Activated T-helper 9 cell treated with anti-CD3 and anti-CD28 coated beads, Interleukin-2, amount 50 U/mL, for 16 hours (primary cell): ENCODE data around the gene APP.
"Not testable (repeated sequence)": the region's sequence is repeated elsewhere in the genome, so short reads cannot be mapped to it uniquely, and the experiment has no call there.

Source experiments
- DNase-seq: peaks from one replicate; pipeline ENCODE4 v3.0.0-alpha.2; 2020; ENCODE audit warnings: low read depth

Gene APP

DNA sequence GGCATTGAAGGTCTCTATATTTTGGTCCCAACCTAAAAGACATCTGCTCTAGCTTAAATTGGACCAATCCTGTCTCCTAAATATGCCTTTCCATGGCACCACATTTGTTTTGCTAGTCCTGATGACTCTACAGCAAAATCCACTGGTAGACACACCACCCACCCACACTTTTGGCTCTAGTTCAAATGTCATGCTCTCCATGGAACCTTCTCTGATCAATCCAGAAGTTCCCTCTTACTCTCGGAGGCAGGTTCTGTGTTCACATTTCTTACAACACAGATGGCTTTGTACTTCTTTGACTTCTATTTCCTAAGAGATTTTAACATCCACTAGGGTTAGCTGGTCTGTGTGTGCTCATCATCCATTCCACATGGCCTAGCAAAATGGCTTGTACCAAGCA lies 151.3 kb downstream of the APP start:
- DNase-seq: no peak

DNA sequence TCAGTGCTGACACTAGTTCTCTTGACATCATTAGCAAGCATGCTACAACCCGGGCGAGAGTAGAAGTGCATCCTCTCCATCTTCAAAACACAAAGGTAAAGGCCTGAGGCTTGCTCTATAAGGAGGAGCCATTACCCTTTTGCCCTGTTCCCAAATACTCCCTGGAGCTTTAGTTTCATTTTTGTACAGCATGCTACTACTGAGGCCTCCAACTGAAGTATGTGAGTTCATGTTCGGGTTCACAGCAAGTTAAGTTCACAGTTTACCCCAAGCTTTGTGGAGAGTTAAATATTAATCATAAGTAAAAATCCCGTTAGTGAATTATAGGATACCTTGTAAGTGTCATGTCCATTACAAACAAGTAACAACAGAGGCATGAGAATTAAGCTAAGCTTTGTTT lies 156.6 kb downstream of the APP start:
- no peak for DNase-seq

DNA sequence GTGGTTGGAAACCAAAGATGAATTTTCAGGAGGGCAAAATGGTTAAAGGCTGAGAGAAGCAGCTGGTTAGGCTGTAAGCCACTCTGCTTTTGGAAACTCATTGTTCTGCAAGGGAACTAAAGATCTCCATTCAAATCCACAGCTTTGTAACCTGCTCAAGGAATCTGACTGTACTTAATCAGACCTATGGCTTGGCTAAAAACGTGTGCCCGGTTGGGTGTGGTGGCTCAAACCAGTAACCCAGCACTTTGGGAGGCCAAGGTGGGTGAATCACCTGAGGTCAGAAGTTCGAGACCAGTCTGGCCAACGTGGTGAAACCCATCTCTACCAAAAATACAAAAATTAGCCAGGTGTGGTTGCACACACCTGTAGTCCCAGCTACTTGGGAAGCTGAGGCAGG lies 158.1 kb downstream of the APP start:
- not testable (repeated sequence) for DNase-seq

DNA sequence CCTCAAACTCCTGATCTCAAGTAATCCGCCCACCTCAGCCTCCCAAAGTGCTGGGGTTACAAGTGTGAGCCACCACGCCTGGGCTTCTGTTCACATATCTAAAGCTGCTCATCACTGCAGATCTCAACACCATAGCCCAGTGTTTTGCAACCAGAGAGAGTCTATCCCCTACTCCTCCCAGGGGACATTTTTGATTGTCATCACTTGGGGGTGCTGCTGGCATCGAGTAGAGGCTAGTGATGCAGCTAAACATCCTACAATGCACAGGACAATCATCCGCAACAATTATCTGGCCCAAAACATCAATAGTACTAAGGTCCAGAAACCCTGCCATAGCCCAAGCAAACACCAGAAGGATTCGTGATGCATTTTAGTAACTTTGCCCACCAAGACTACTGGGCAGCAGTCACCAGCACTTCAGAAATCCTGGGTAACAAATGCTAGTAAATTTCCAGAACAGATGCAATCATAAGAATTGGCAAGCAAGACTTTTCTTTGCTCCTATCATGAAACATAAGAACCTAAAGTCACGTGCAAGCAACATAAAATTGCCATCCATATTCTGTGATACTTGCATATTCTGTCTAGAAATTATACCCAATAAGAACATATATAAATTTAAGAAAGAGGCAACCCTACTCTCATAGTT lies 159.2 kb downstream of the APP start:
- no peak for DNase-seq

DNA sequence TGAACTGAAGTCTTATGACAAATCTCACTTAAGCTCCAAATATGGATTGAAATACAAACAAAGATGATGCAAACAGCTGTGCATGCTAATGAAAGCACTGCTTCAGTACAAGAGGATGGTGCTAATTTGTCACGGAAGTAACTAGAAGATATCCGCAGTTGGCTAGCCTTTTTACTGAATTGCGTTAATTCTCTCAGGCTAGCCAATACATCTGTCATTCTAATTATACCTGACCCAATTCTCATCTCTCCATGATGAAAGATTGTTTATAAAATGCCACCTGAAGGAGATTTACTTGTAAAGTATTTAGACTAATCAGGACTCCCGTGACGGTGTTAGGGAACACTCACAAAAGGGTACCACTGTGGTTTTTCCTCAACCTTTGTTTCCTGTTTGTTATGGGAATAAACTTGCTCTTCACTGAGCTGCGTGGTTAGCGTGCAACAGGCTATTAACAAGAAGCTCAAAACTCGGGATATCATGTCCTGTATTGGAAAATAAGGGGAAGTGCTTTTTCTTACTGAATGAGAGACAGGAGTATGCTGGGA lies 162.5 kb downstream of the APP start:
- no peak for DNase-seq

DNA sequence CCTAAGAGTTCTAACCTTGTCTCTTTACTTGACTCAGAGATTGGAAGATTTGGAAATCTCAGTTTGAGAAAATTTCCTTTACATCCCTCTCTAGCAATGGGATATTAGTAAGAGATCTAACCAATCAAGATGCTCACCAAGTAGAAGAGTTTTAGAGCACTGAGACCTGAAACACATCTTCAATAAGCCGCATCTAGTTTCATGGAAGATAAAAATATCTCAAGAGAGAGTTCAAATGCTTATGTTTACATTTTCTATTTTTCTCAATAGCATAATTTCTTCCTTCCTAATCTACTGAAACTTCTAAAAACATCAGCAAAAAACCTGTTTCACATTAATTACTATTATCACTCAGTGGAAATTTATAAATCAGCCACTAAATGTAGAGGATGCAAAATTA lies 165.1 kb downstream of the APP start:
- no peak for DNase-seq

DNA sequence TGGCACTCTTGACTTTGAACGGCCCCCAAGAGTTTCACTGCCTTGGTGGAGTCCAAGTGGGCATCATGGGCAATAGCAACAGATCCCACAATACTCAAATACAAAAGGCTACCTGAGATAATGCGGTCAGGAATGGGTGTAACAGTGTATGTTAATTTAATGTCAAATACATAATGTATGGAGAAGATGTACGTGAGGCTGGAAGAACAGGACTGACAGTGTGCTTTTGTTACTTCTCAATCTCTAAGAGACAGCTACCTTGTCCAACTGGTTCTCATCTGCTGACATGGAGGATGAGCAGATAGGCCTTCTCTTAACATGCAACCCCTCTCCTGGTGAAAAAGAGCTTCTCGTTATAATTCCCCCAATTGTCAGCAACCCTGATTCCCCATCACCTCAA lies 167.2 kb downstream of the APP start:
- DNase-seq: no peak

DNA sequence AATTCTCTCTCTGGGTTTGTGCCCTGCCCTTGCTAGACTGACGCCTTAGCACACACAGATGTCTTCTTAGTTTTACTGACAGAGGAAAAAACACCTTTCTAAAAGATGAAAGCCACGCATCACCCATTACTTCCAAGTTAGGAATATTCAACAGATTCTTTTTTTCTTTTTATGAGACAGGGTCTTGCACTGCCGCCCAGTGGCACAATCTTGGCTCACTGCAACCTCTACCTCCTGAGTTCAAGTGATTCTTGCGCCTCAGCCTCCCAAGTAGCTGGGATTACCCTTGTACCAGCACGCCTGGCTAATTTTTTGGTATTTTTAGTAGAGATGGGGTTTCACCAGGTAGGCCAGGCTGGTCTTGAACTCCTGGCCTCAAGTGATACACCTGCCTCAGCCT lies 169.2 kb downstream of the APP start:
- no peak for DNase-seq

DNA sequence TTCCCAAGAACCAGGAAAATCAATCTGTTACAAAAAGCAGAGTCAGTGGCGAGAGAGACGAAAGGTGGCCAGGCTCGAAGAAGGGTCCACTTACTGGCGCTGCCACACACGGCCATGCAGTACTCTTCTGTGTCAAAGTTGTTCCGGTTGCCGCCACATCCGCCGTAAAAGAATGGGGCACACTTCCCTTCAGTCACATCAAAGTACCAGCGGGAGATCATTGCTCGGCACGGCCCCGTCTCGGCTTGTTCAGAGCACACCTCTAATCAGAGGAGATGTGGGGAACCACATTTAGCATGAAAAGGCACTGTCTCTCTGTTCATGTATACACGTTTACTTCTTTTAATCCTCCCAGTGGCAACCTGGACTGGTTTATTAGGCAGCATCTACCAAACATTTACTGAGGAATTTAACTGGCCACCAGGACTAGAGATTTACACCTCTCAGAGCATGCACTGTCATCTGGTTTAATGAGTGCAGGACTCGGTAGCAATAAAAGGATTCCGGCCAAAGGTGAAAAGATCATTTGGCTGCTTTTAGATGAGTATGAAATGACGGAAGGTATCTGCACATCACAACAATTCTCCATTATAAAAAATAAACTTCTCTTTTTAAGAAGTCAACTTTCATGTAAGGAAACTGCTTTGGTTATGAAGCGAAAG lies 170.5 kb downstream of the APP start:
- DNase-seq: no peak

DNA sequence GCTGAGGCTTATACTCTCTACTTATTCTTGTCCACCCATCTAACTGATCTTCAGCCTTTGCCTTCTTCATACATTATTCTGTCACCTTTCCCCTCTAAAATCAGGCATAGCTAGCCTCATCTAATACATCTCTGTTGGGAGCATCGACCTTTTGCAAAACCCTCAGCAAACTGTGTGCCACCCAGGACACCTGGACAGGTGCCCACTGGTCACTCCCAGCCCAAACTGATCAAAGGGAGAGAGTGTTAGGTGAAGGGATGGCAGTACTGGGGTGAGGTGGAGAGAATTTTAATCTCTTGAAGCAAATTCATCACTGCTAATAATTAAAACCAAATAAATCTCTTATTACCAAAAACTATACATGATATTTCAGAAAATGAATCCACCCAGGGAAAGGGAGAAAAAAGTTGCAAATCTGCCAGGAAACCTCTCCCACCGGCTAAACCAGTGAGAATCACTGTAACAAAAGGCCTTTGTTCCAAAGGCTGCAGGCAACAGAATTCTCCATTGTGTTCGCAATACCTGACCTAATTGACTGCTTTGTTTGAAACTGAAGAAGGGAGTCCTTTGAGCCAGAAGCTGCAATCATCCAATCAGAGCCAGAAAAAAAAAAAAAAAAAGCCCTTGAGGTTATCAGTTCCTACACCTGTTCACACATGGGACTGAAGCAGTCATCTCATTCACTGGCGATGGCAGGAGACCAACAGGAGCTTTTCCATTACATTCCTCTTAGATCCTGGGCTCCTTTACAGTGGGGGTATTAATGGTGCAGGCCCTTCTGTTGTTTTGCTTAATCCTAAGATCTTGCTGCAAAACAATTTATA lies 172.6 kb downstream of the APP start:
- no peak for DNase-seq

DNA sequence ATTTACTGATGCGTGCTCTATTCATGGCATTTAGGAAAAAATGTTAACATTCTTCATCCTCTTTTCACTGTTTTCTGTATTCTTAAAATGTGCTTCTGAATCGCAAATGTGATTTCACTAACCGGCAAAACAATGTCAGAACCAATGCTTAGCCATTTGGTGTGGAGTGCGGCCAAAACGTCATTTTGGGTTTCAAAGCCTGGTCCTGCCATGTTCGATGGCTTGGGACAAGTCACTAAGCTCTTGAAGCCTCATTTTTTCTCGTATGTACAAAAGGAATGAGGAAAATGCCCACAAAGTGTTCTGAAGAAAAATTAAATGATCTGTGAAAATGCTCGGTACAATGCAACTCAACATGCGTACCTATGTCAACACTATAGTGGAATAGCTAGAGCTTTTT lies 175.3 kb downstream of the APP start:
- no peak for DNase-seq

DNA sequence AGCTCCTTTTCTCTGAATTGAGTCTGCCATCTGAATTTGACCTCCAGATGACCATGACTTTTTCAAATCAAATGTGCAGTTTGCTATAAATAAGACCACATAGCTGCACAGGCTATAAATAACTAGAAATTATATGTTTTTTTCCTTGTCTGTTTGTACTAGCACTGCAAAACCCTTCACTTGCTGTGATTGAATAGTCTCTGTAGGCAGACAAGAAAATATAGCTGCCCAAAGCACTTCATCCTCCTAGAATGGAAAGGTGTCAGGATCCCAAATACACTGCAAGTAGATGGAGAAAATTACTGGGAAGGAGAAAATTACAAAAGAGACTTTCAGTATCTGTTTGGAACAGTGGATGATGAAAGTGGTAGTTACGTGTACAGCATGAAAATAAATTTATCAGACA lies 175.8 kb downstream of the APP start:
- DNase-seq: no peak

DNA sequence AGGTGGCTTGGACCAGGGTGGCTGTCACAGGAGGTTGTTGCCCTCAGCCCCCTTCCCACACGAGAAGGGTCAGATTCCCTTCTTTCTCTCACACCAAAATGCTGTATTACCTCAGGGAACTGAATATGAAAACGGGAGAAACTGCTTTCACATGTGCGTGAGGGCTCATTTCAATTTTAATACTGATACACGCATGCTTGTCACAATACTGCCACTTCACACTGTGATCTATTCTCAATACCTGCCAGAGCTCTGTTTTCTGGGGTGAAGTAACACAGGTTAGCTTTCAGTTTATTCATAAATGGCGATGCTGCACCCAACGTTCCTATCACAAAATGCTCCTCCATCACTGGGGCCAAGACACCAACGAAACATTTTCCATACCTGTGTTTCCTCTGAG lies 181.8 kb downstream of the APP start:
- DNase-seq: no peak

DNA sequence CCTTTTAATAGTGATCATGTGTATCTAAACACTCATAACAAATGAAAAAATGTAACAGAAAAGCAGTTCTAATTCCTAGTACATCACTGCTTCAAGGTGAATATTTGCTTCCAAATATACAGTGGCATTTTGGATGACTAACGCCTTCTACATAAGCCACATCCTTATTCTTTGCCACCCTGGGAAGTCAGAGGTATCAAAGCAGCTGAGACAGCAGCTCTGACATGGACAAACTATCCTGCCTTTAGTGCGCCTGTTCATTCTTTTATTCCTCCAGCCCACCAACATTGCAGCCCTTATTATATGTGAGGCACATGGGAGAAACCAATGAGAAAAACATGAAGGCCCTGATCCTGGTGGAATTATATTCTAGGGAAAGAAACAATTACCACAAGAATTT lies 183.0 kb downstream of the APP start:
- no peak for DNase-seq

DNA sequence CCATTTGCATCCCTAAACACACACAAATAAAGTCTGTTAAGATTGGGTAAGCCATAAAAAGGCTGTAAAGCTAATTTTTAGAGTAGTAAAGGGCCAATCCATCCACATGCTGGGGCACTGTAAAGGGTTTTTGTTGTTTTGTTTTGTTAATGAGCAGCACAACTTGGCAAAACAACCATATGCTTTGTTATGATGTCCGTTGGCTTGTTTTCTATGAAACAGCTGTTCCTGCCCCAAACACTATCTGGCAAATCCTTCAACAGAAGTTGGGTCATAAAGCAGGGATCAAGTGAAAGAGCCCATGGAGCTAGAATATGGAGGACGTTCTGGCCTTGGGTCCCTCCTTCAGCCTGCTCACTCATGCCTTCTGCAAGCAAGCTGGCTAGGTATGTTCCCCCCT lies 183.6 kb downstream of the APP start:
- no peak for DNase-seq

DNA sequence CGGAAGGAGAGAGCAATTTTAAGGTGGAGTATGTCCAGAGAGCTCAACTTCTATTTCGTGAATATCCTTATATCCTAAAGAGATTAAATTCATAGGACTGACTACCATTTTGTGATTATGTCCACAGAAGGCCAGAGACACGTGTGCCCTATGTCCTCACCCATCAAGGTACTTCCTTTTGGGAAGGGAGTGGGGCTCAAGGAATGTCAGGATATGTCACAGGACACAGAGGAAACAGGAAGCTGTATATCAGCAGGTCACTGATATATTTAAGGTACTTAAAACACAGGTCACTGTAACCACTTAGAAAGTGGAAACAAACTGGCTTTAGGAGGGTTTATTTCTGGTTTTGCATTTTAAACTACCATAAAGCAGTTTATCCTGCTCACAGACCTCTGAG lies 184.6 kb downstream of the APP start:
- no peak for DNase-seq

DNA sequence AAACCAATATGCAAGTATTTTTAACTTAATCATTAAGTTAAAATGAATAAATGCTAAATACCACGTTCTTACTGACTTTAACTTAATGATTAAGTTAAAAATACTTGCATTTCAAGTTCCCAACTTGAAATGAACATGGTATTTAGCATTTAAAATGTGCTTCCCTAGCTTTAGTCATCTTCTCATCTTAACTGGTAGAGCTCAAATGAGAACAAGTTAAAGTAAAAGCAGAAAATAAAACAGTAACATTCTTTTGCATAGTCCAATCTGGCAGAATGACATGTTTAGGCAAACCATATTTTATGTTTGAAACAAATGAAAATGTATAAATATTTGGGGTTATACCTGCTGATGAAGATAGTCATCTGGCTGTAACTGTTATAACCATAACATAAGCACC lies 186.0 kb downstream of the APP start:
- no peak for DNase-seq

DNA sequence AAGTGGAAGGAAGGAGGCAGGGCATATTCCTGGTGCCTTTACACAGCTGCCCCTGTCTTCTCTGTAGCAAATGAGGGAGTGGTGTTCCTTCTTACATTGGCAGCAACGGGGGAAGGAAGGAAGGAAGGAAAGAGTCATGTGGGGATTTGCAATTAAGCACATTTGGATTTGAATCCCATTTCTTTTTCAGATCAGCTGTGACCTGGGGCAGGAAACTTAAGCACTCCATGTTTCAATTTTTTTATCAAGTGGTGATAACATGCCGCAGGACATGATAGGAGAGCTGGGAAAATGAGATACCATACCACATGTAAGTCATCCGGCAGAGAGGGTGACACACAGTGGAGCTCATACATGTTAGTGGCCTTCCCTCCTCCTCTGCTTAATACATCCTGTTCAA lies 186.8 kb downstream of the APP start:
- no peak for DNase-seq

DNA sequence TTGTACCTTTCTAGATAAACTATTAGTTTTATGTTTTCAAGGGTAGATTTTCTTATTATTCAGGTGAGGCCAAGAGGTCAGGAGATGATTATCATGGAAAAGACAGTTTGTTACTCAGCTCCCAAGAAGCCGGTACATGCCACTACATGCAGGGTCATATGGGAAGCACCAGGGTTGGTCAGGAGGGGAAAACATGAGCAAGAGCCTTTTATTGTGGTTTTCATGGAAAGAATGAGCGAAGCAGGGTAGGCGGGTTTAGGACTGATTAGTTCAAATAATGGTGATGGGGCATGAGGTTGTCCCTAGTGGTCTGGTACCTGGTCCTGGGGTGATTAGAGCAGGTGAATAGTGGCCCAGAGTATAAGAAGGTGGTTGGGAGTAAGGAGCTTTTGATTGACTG lies 189.9 kb downstream of the APP start:
- no peak for DNase-seq

DNA sequence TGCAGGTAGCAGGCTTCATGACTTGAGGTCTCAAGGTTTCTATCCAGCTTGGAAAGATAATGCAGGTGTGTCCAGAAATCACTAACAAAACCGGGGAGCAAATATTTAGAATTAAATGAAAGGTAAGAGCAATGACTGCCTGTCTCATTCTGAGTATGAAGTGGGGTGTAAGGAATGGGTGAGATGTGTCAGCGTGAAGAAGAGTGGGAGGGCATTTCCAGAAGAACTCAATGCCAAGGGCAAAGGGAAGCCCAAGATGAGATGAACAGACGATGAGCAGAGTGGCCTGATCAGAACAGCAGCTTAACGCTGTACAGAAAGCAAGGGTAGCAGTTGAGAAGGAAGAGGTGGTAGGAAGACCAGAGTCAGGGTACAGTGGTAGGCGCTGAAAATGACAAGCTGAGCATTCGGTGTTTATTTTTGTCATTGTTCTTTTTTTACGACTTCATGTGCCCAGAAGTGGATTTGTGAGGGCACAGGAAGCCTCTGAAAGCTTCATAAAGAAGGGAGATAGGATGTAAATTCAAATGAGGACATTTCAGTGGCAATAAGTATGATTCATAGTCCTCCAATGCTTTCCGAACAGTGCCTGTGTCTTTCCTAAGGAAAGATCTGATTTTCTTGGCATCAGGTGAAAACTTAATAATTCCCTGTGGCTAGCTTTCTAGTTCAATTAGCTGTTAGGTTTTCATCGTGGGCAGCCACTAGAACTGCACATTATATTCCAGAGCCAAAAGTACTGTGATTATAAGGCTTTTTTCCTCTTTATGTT lies 190.5 kb downstream of the APP start:
- no peak for DNase-seq

DNA sequence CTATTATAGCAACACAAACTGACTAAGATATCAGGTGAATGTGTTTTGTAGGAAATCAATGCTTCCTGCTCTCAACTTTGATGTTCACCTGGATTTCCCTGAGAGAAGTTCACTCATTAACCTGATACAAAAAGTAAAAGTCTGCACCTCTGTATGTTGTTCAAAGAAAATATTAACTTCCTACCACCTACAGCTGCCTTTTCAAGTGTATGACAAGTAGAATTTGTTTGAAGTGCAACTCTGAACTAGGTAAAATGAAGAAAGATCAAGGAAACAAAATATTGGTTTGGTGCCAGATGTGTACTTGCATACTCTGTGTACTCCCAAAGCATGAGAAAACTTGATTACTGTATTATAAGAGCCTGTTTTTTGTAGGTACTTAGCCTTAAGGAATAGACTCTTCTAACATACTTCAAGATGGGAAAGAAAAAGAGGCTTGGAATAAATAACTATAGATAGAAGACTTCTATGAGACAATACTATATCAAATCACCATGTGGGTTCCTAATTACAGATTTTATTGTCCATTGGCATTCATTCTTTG lies 193.4 kb downstream of the APP start:
- no peak for DNase-seq

DNA sequence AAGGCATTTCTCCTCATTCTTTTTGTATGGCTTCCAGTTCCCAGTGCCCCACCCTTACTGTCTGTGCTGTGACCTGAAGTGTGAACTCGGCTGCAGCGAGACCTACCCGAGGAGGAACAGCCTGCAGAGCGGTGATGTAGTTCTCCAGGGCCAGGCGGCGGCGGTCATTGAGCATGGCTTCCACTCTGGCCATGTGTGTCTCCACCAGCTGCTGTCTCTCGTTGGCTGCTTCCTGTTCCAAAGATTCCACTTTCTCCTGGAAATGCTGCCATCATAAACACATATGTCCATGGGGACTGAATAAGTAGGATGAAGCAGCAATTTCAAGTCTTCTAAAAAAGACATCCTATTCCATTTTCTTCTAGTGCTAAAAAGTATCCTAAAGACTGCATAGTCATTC lies 195.6 kb downstream of the APP start:
- DNase-seq: no peak
